Loucy (cell line): ENCODE data around the gene GPN1.

ENCODE experiments used
- H2AFZ ChIP-seq: fragments of 200-600 bp; sonication (generic); 2 replicates; pipeline ENCODE4 v1.6.0; 2016; ENCODE audit warnings: antibody characterized with exemption, mild to moderate bottlenecking, low read length, moderate library complexity
- H3F3A ChIP-seq: fragments of 200-600 bp; 2 replicates; pipeline ENCODE4 v1.6.0; 2016; ENCODE audit warnings: antibody characterized with exemption, low read depth, mild to moderate bottlenecking
- H3K27me3 ChIP-seq: fragments of 200-600 bp; sonication (generic); 2 replicates; pipeline ENCODE4 v1.6.1; 2014; ENCODE audit warnings: low read length, mild to moderate bottlenecking; ENCODE audit not compliant: insufficient read depth, poor library complexity, severe bottlenecking
- H3K36me3 ChIP-seq: fragments of 200-600 bp; sonication (generic); 2 replicates; pipeline ENCODE4 v1.6.1; 2016; ENCODE audit warnings: low read length; ENCODE audit not compliant: insufficient read depth
- H3K4me1 ChIP-seq: fragments of 200-600 bp; sonication (generic); 2 replicates; pipeline ENCODE4 v1.5.1; 2014; ENCODE audit warnings: low read length, mild to moderate bottlenecking; ENCODE audit not compliant: insufficient read depth, poor library complexity, severe bottlenecking
- H3K4me2 ChIP-seq: fragments of 200-600 bp; sonication (generic); 2 replicates; pipeline ENCODE4 v1.6.0; 2014; ENCODE audit warnings: antibody characterized with exemption, low read length, low read depth, mild to moderate bottlenecking; ENCODE audit not compliant: poor library complexity, severe bottlenecking
- H3K4me3 ChIP-seq: fragments of 200-600 bp; sonication (generic); 2 replicates; pipeline ENCODE4 v1.5.1; 2014; ENCODE audit warnings: low read length, mild to moderate bottlenecking, mixed read lengths; ENCODE audit not compliant: poor library complexity, severe bottlenecking
- H3K79me2 ChIP-seq: fragments of 200-600 bp; sonication (generic); 2 replicates; pipeline ENCODE4 v1.6.1; 2014; ENCODE audit warnings: low read length; ENCODE audit not compliant: insufficient read depth
- H3K9ac ChIP-seq: fragments of 200-600 bp; sonication (generic); 2 replicates; pipeline ENCODE4 v1.6.0; 2014; ENCODE audit warnings: mild to moderate bottlenecking, low read depth, low read length, moderate library complexity; ENCODE audit not compliant: poor library complexity, severe bottlenecking
- H3K9me2 ChIP-seq: fragments of 200-600 bp; sonication (generic); replicated peaks from 2 replicates; pipeline ENCODE4 v1.6.1; 2016; ENCODE audit warnings: low read depth, low read length, mixed read lengths
- H3K9me3 ChIP-seq: fragments of 200-600 bp; sonication (generic); 2 replicates; pipeline ENCODE4 v1.6.1; 2014; ENCODE audit warnings: mild to moderate bottlenecking, antibody characterized with exemption, low read length, low read depth; ENCODE audit not compliant: insufficient read depth
- H4K20me1 ChIP-seq: fragments of 200-600 bp; sonication (generic); 2 replicates; pipeline ENCODE4 v1.6.0; 2014; ENCODE audit warnings: antibody characterized with exemption, low read length, mild to moderate bottlenecking; ENCODE audit not compliant: insufficient read depth, poor library complexity, severe bottlenecking
- EZH2phosphoT487 ChIP-seq: fragments of 200-600 bp; IDR thresholded peaks from 2 replicates; pipeline ENCODE4 v1.6.1; 2018; ENCODE audit warnings: antibody characterized with exemption, mild to moderate bottlenecking, moderate library complexity, borderline replicate concordance
- TF ChIP-seq, protein P1 (sequence below): fragments of 200-600 bp; sonication (generic); conservative IDR thresholded peaks from 2 replicates; pipeline ENCODE4 v1.5.1; 2014; ENCODE audit warnings: mild to moderate bottlenecking, antibody characterized with exemption, low read length

GPN1 gene

DNA sequence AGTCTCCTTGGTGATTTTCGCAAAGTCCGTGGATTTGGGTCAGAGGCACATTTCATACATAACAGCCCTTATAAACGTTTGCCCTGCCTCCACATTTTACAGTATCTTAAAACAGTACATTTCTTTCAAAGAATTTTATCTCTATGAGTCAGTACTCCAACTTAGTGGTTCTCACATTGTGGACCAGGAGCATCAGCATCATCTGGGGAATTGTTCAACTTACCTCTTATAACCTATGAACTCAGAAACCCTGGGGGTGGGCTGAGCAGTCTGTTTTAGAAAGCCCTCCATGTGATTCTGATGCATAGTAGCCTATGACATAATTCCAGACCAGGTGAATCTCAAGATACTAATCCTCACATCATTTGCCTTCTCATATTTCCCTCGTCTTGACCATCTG is 22.2 kb downstream of the GPN1 start:
- Histone ChIP-seq H3K36me3 (peaks cover 76% of the 10 kb centered on the region; the same call in 1 of the 2 replicates), H3K79me2 (no peaks in the 10 kb centered on the region), H3K4me2 (no peak overlapping the region), H3K4me1 (no peaks in the 10 kb centered on the region), H2AFZ (no peak overlapping the region), H3F3A (0 out of 2 replicates have a peak, but pooled peaks cover 4% of the 10 kb centered on the region), H3K27me3 (no peaks in the 10 kb centered on the region), H3K4me3 (no peak overlapping the region), H3K9me3 (no peaks in the 10 kb centered on the region), H4K20me1 (no peaks in the 10 kb centered on the region), H3K9me2 (no peaks in the 10 kb centered on the region), H3K9ac (no peak overlapping the region)
- TF ChIP-seq EZH2phosphoT487, result no peak
- TF ChIP-seq, protein P1, sequence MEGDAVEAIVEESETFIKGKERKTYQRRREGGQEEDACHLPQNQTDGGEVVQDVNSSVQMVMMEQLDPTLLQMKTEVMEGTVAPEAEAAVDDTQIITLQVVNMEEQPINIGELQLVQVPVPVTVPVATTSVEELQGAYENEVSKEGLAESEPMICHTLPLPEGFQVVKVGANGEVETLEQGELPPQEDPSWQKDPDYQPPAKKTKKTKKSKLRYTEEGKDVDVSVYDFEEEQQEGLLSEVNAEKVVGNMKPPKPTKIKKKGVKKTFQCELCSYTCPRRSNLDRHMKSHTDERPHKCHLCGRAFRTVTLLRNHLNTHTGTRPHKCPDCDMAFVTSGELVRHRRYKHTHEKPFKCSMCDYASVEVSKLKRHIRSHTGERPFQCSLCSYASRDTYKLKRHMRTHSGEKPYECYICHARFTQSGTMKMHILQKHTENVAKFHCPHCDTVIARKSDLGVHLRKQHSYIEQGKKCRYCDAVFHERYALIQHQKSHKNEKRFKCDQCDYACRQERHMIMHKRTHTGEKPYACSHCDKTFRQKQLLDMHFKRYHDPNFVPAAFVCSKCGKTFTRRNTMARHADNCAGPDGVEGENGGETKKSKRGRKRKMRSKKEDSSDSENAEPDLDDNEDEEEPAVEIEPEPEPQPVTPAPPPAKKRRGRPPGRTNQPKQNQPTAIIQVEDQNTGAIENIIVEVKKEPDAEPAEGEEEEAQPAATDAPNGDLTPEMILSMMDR, result no peak

DNA sequence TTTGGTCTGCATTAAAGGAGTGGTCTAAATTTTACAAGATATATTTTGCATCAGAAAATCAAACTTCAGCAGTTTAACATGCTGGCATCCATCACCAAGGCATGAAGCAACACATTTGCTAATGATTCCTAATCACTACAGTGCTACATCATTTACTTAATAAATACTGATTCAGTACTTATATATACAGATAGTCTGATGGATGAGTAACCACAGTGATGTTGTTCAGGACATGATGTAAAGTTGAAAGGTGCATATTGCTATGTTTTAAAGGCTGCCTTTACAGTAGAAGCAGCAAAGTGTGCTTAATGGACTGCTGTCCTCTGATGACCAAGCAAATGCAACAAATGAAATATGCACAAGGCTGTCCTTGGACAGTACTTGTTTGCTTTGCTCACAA is 23.5 kb downstream of the GPN1 start:
- Histone ChIP-seq H3K4me2 (no peak overlapping the region), H3K27me3 (no peaks in the 10 kb centered on the region), H2AFZ (no peak overlapping the region), H3K79me2 (no peaks in the 10 kb centered on the region), H3K9me2 (no peaks in the 10 kb centered on the region), H3K4me3 (no peak overlapping the region), H3K9ac (no peak overlapping the region), H3K36me3 (peaks cover 84% of the 10 kb centered on the region; the same call in 1 of the 2 replicates), H3K4me1 (no peaks in the 10 kb centered on the region), H4K20me1 (no peaks in the 10 kb centered on the region), H3F3A (0 out of 2 replicates have a peak, but pooled peaks cover 4% of the 10 kb centered on the region), H3K9me3 (no peaks in the 10 kb centered on the region)
- TF ChIP-seq, protein P1, result no peak
- no peak for TF ChIP-seq EZH2phosphoT487

DNA sequence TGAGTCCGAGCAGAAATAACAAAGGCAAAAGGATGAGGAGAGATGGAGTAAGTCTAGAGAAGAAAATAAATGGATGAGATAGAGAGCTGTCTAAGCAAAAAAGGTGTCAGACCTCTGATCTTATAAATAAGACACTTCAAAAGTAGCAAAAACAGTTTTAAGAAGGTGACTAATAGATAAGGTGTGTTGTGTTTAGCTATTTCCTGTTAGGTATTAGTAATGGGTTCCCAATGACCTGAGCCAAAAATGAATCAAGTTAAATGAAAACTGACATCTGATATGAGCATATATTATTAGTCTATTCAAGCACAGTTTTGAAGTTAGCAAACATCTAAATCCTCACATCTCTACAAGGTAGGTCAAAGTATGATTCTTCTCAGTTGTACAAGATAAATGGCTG is 23.9 kb downstream of the GPN1 start:
- TF ChIP-seq, protein P1, result no peak
- TF ChIP-seq EZH2phosphoT487, result no peak
- Histone ChIP-seq H2AFZ (no peak overlapping the region), H4K20me1 (no peaks in the 10 kb centered on the region), H3K4me2 (no peak overlapping the region), H3K79me2 (no peaks in the 10 kb centered on the region), H3K36me3 (peaks cover 82% of the 10 kb centered on the region; the same call in 1 of the 2 replicates), H3K9me2 (no peaks in the 10 kb centered on the region), H3K27me3 (no peaks in the 10 kb centered on the region), H3K9me3 (no peaks in the 10 kb centered on the region), H3K9ac (no peak overlapping the region), H3F3A (0 out of 2 replicates have a peak, but pooled peaks cover 4% of the 10 kb centered on the region), H3K4me3 (no peak overlapping the region), H3K4me1 (no peaks in the 10 kb centered on the region)
